ENCODE results near the gene PCSK6. TPM values are rescaled to one million over a fixed set of nuclear protein-coding genes. Genes with fewer than 3 reads are reported as not detected.

Gene PCSK6
- total RNA-seq, 3 donors from 2014 or later (not counting 1 experiment from before 2014, with no cell fraction given), result 1.5 to 2.4 (median 2.4) TPM

DNA sequence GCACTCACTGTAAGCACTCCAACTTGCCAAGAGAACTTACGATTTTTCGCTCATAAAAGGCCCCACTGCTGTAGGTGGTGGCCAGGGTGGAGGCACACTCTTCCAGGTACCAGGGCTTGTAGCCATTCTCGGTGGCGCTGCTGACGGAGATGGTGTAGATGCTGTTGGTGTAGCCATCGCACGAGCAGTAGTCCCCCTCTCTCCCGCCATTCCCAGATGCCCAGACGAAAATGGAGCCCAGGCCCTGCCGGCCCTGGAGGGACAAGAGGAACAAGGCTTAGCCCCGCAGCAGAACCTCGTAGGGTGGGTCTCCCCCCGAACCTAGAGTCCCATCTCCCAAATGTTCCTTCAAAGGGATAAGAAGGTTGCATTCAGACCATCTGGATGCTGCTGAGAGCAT lies 96.3 kb downstream of the PCSK6 start:
- H3K36me3 ChIP-seq (ENCODE audit: control insufficient read depth, insufficient read depth, low read length), result no peaks in the 10 kb centered on the region
- DNase-seq (no peak), ATAC-seq (no peak)
- H3K27ac ChIP-seq (ENCODE audit: low read length), result no peak overlapping the region
- intact Hi-C loops (cut with micrococcal nuclease), result no loop called here
- no peaks in the 10 kb centered on the region for H3K36me3 Mint-ChIP-seq
- no peaks in the 10 kb centered on the region for H3K9me3 Mint-ChIP-seq
- TF ChIP-seq, protein P1, sequence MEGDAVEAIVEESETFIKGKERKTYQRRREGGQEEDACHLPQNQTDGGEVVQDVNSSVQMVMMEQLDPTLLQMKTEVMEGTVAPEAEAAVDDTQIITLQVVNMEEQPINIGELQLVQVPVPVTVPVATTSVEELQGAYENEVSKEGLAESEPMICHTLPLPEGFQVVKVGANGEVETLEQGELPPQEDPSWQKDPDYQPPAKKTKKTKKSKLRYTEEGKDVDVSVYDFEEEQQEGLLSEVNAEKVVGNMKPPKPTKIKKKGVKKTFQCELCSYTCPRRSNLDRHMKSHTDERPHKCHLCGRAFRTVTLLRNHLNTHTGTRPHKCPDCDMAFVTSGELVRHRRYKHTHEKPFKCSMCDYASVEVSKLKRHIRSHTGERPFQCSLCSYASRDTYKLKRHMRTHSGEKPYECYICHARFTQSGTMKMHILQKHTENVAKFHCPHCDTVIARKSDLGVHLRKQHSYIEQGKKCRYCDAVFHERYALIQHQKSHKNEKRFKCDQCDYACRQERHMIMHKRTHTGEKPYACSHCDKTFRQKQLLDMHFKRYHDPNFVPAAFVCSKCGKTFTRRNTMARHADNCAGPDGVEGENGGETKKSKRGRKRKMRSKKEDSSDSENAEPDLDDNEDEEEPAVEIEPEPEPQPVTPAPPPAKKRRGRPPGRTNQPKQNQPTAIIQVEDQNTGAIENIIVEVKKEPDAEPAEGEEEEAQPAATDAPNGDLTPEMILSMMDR (IDR thresholded peaks at IDR 0.05), result no peak
- WGBS (ENCODE audit: insufficient coverage), result 94% methylated on average over 13 of the region's 13 CpGs
- H3K4me3 Mint-ChIP-seq, result no peak overlapping the region
- H3K4me3 ChIP-seq (ENCODE audit: low read length), result no peak overlapping the region
- peaks cover 0 to 14% of the 10 kb centered on the region in 2 donors for H3K27me3 Mint-ChIP-seq (ENCODE audit: low read depth in 2 of 2)
- H3K27ac Mint-ChIP-seq, result no peak overlapping the region
- peaks cover 2% of the 10 kb centered on the region for H3K27me3 ChIP-seq (ENCODE audit: control insufficient read depth, insufficient read depth, low read length)
- peaks cover 32% of the 10 kb centered on the region for H3K4me1 ChIP-seq (ENCODE audit: control insufficient read depth, insufficient read depth, low read length)
- H3K9me3 ChIP-seq (ENCODE audit: control insufficient read depth, insufficient read depth, low read length), result no peaks in the 10 kb centered on the region
- peaks cover 9 to 19% of the 10 kb centered on the region in 2 donors for H3K4me1 Mint-ChIP-seq

DNA sequence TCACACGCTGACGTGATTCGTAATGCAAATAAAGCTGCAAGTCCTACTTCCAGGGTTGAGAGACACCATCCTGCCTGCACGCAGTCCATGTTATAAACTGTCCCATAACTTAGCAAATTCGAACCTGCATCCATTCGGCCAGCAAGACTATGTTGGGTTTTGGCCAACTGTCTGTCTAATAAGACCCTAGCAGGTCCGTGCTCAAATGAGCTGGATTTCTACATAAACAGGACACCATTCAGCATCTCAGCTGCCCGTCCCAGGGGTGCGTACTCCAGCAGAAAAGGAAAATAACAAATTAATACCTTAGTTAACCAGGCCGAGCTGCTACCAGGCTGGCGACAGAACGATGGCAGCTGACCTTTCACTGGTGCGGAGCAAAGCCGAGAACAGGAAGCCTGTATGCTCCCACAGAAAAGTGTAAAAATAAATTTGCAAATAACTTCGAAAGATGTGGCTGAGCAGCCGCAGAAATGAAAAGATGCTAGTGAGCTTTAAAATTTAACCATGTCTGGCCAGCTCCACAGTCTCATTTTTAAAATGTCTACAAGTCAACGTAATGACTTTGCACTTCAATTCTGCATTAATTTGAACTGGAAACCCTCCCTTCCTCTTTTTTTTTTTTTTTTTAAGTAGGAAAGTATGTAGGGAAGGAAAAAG lies 97.4 kb downstream of the PCSK6 start:
- H3K36me3 Mint-ChIP-seq, result no peaks in the 10 kb centered on the region
- Histone ChIP-seq H3K4me1 (ENCODE audit: control insufficient read depth, insufficient read depth, low read length) (peaks cover 21% of the 10 kb centered on the region), H3K27ac (ENCODE audit: low read length) (peak overlapping the region; percentile 14), H3K27me3 (ENCODE audit: control insufficient read depth, insufficient read depth, low read length) (peaks cover 2% of the 10 kb centered on the region), H3K9me3 (ENCODE audit: control insufficient read depth, insufficient read depth, low read length) (no peaks in the 10 kb centered on the region), H3K4me3 (ENCODE audit: low read length) (peak overlapping the region; percentile 20), H3K36me3 (ENCODE audit: control insufficient read depth, insufficient read depth, low read length) (no peaks in the 10 kb centered on the region)
- ATAC-seq, result peak in 1 of 3 donors; percentile 49
- DNase-seq, result no peak
- intact Hi-C loops (cut with micrococcal nuclease), result no loop called here
- peak overlapping the region; percentile 76 for H3K4me3 Mint-ChIP-seq
- 29% methylated on average over 16 of the region's 17 CpGs for WGBS (ENCODE audit: insufficient coverage)
- TF ChIP-seq, protein P1 (IDR thresholded peaks at IDR 0.05), result no peak
- H3K27me3 Mint-ChIP-seq (ENCODE audit: low read depth in 2 of 2), result peaks cover 0 to 12% of the 10 kb centered on the region in 2 donors
- H3K27ac Mint-ChIP-seq, result peak overlapping the region in 1 of 2 donors; percentile 34
- peaks cover 0 to 14% of the 10 kb centered on the region in 2 donors for H3K4me1 Mint-ChIP-seq
- no peaks in the 10 kb centered on the region for H3K9me3 Mint-ChIP-seq

- peaks cover 0 to 14% of the 10 kb centered on the region in 2 donors for H3K4me1 Mint-ChIP-seq
- intact Hi-C loops (cut with micrococcal nuclease), result no loop called here
- H3K4me3 Mint-ChIP-seq, result peak overlapping the region; percentile 76
- DNase-seq (no peak), ATAC-seq (no peak)
- Histone ChIP-seq H3K4me1 (ENCODE audit: control insufficient read depth, insufficient read depth, low read length) (peaks cover 18% of the 10 kb centered on the region), H3K4me3 (ENCODE audit: low read length) (no peak overlapping the region), H3K27me3 (ENCODE audit: control insufficient read depth, insufficient read depth, low read length) (peaks cover 2% of the 10 kb centered on the region), H3K27ac (ENCODE audit: low read length) (no peak overlapping the region), H3K9me3 (ENCODE audit: control insufficient read depth, insufficient read depth, low read length) (no peaks in the 10 kb centered on the region), H3K36me3 (ENCODE audit: control insufficient read depth, insufficient read depth, low read length) (no peaks in the 10 kb centered on the region)
- H3K9me3 Mint-ChIP-seq, result no peaks in the 10 kb centered on the region
- H3K27ac Mint-ChIP-seq, result peak overlapping the region in 1 of 2 donors; percentile 34
- no peaks in the 10 kb centered on the region for H3K36me3 Mint-ChIP-seq
- TF ChIP-seq, protein P1 (IDR thresholded peaks at IDR 0.05), result no peak
- H3K27me3 Mint-ChIP-seq (ENCODE audit: low read depth in 2 of 2), result peaks cover 0 to 14% of the 10 kb centered on the region in 2 donors
- WGBS (ENCODE audit: insufficient coverage), result 71% methylated on average over 9 of the region's 10 CpGs
Observed at GRCh38 chr15:101391431-101391830, 98.1 kb downstream of the PCSK6 start.

DNA sequence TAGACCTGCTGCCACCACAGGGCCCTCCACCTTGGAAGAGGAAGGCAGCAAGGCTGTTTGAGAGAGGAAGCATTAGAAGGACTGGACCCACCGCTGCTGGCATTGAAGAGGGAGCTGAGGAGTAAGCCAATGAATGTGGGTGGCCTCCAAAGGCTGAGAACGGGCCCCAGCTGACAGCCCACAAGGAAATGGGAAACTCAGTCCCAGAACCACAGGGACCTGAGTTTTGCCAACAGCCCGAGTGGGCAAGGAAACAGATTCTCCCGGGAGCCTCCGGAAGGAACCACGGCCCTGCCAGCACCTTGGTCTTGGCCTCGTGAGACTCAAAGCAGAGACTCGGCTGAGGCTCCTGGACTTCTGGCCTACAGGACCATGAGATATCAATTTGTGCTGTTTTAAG lies 99.0 kb downstream of the PCSK6 start:
- no peaks in the 10 kb centered on the region for H3K9me3 Mint-ChIP-seq
- H3K27ac ChIP-seq (ENCODE audit: low read length), result no peak overlapping the region
- DNase-seq (no peak), ATAC-seq (no peak)
- TF ChIP-seq, protein P1 (IDR thresholded peaks at IDR 0.05), result no peak
- intact Hi-C loops (cut with micrococcal nuclease), result no loop called here
- peaks cover 18% of the 10 kb centered on the region for H3K4me1 ChIP-seq (ENCODE audit: control insufficient read depth, insufficient read depth, low read length)
- no peak overlapping the region for H3K27ac Mint-ChIP-seq
- no peaks in the 10 kb centered on the region for H3K27me3 ChIP-seq (ENCODE audit: control insufficient read depth, insufficient read depth, low read length)
- H3K4me1 Mint-ChIP-seq, result peaks cover 0 to 14% of the 10 kb centered on the region in 2 donors
- H3K36me3 ChIP-seq (ENCODE audit: control insufficient read depth, insufficient read depth, low read length), result no peaks in the 10 kb centered on the region
- no peaks in the 10 kb centered on the region for H3K36me3 Mint-ChIP-seq
- no peaks in the 10 kb centered on the region for H3K9me3 ChIP-seq (ENCODE audit: control insufficient read depth, insufficient read depth, low read length)
- H3K4me3 Mint-ChIP-seq, result no peak overlapping the region
- H3K4me3 ChIP-seq (ENCODE audit: low read length), result no peak overlapping the region
- WGBS (ENCODE audit: insufficient coverage), result 76% methylated on average over 8 of the region's 8 CpGs
- H3K27me3 Mint-ChIP-seq (ENCODE audit: low read depth in 2 of 2), result peaks cover 0 to 8% of the 10 kb centered on the region in 2 donors
